ENCODE measurements around the gene INSM2.

INSM2 gene, protein sequence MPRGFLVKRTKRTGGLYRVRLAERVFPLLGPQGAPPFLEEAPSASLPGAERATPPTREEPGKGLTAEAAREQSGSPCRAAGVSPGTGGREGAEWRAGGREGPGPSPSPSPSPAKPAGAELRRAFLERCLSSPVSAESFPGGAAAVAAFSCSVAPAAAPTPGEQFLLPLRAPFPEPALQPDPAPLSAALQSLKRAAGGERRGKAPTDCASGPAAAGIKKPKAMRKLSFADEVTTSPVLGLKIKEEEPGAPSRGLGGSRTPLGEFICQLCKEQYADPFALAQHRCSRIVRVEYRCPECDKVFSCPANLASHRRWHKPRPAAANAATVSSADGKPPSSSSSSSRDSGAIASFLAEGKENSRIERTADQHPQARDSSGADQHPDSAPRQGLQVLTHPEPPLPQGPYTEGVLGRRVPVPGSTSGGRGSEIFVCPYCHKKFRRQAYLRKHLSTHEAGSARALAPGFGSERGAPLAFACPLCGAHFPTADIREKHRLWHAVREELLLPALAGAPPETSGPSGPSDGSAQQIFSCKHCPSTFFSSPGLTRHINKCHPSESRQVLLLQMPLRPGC

DNA sequence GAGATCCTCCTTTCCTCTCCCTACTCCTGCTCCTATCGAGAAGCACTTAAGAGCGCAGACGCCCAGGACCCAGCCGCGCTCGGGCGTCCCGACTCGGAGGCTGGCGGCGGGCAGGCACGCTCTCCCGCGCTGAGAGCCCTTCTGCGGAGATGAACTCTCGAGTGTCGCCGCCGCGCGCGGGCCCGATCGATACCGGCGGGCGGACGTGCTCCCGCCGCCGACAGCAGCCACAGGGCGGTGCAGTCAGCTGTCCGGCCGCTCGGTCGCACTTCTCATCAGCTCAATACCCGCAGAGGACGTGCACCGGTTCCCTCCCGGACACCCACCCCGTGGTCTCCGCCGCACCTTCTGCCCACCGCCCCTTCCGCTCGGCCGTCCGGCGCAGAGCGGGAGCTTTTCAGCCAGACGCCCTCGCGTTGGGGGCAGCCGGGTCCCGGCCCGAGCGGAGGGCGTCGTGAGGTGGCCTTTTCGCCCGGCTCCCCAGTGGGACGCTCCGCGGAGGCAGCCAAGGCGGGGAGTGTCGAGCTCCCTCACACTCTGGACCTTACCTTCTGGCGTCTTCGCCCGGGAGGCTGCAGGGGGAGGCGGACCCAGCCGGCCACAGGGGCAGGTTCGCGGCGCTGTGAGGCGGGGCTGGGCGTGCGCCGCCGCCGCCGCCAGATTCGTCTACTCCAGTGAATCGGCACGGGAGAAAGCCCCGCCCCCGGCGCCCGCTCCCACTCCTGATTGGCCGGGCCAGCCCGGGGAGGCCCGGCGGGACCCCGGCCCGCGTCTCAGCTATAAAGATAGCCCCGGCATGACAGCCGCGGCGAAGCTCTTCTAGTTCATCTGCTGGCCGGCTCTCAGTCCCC, at the start of gene INSM2:
Gene INSM2 (plus strand): TSS at position 808 of the 851 bp plus-strand sequence. CDS start 89 bp downstream, outside the sequence.
- peak within 1 kb of the TSS; percentile 59 for H3K4me3 ChIP-seq (ENCODE audit: low read depth, low read length)

DNA sequence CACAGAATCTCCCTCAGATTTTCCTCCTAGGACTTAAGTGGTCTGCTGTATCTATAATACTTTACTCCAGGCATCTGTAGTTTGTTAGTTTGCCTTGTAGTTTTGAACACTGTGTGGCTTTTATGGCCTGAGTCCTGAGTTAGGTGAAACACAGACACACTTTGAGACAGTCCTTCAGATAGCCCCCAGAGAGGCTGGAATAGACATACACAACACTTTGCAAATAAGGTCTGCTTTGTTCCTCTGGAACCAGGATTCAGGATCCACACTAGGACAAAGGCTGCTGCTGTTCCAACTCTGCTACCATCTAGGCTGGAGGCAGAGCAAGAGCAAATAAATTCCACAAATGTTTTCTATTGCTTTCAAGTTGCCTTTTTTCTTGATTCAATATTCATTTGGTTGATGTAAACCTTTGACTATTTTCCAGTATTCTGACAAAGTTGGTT, 41.4 kb upstream of the INSM2 start:
- no peak overlapping the region for H3K4me3 ChIP-seq (ENCODE audit: low read depth, low read length)

DNA sequence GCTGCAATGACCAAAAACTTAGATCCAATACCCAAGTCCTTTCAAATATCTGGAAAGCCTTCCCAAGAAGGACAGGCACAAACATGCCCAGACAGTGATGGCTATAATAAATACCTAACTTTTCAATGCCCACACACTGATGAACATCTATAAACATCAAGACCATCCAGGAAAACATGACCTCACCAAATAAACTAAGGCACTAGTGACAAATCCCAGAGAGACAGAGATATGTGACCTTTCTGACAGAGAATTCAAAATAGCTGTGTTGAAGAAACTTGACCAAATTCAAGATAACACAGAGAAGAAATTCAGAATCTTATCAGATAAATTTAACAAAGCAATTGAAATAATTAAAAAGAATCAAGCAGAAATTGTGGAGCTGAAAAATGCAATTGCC, 38.7 kb upstream of the INSM2 start:
- no peak overlapping the region for H3K4me3 ChIP-seq (ENCODE audit: low read depth, low read length)

DNA sequence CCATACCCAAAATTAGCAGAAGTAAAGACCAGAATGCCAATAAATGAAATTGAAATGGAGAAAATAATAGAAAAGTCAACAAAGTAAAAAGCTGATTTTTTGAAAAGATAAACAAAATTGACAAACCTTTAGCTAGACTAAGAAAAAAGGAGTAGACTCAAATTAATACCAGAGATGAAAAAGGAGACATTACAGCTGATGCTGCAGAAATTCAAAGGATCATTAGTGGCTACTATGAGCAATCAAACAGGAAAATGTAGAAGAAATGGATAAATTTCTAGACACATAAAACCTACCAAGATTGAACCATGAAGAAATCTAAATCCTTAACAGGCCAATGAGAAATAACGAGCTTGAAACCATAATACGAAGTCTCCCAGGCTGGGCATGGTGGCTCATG, 34.8 kb upstream of the INSM2 start:
- no peak overlapping the region for H3K4me3 ChIP-seq (ENCODE audit: low read depth, low read length)

DNA sequence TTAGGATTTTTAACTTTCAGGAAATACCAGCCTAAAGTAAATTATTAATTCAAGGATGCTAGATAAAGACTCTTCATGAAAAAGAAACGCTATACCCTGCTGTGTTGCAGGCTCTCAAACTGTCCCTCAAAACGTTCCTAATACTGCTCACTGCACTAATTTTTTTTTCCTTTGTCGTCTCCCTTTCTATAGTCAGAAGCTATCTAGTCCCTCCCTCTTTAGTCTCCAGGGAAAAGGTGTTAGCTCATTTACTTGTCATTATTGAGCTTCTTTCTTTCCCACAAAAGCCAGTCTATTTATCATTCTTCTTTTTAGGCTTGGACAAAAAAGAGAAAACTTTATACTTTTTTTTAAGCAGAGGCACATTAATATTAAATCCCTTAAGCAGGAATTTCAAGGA, 30.3 kb upstream of the INSM2 start:
- H3K4me3 ChIP-seq (ENCODE audit: low read depth, low read length), result no peak overlapping the region

DNA sequence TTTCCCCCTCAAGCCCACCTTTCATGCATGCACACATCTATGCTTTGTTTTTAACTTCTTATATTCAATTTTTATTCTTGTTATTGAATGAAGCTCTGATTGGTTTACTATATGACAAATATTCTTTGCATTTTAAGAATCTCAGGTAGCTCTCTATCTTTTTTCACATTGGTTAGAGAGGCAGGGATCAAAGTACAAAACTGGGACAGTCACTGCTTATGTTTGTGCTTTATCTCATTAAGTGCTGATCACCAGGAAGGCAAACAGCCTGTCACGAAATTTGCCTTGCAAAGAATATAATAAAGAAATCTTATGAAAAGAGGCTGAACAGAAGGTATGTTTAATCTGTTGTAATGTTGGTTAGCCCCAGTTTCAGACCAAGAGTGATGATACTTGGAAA, 29.7 kb upstream of the INSM2 start:
- no peak overlapping the region for H3K4me3 ChIP-seq (ENCODE audit: low read depth, low read length)

DNA sequence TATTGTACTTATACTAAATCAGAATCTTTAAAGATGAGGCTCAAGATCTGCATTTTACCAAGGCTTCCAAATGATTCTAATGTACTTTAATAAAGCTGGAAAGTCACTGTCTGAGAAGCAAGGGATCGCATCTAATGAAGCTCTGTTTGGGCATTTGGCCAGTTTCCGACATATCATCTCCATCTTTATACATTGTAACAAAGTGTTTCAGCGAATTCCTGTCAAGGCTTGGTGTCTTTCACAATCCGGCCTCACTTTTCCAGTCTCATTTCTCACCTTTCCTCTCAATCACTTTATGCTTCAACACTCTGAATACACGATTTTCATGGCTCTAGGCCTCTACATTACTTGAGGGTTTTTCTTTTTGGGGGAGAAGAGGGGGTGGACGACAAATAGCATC, 27.5 kb upstream of the INSM2 start:
- no peak overlapping the region for H3K4me3 ChIP-seq (ENCODE audit: low read depth, low read length)

DNA sequence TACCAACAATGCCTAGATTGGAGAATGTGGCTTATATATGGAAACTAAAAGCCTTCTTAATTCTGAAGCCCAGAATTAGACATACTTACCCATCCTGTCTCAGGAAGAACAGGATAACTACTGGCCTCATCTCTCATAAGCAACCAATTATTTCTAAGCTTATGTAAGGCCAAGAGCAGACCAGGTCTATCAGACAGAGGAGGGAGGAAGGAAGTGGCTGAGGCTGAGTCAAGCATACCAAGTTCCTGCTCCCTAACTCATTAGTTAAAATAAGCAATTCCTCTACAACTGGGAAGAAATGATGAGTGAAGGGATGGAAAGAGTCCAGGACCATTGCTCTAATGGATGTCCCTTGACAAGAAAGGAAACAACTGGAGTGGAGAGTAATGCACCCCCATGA, 27.0 kb upstream of the INSM2 start:
- H3K4me3 ChIP-seq (ENCODE audit: low read depth, low read length), result no peak overlapping the region

DNA sequence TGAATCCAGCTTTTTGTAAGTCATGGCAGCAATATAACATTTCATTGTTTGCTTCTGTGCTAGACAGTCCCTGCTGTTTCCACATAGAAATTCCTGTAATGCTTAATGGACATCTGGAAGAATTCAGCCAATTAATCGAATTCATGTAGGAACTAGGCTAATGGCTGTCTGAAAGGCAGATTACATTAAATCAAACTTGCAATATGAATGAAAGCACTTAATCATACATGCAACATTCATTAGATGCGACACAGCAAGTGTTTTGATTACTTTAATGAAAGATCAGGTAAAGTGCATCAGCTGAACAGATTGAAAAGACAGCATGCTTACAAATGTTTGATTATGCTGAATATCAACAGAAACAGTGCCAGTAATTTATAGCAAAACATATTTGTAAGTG, 24.1 kb upstream of the INSM2 start:
- H3K4me3 ChIP-seq (ENCODE audit: low read depth, low read length), result no peak overlapping the region

DNA sequence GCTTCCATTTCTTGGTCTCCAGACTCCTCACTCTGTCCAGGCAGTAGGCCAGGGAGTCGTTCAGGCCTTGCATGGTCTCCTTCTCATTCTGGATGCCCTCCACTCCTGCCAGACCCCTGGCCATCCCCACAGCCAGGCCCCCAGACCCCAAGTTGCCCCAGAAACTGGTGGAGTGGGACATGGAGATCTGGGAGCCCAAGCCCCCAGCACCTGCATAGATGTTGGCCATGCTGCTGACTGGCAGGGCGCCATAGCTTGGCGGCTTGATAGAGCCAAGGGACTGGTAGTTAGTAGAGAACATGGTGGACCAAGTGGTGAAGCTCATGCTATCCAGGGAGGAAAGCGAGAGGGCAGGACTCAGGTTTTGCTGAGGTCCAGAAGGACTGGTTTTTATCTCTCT, 21.2 kb upstream of the INSM2 start:
- H3K4me3 ChIP-seq (ENCODE audit: low read depth, low read length), result no peak overlapping the region

DNA sequence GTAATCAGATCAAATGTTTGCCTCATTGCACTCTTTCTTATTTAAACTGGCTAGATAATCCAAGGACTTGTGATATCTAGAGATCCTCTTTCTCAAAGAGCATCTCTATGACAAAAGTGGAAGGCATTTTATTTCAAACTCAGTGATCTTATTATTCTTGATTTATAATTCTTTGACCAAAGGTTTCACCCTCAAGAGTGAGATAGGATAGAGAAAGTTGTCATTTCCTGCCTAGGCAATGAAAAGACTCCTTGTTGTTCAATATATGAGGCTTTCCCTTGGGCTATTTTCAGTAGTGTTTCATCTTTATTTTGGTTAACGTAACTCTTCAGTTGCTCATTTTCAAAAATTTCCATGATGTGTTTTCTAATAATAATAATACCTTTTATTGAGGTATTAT, 18.0 kb upstream of the INSM2 start:
- no peak overlapping the region for H3K4me3 ChIP-seq (ENCODE audit: low read depth, low read length)

DNA sequence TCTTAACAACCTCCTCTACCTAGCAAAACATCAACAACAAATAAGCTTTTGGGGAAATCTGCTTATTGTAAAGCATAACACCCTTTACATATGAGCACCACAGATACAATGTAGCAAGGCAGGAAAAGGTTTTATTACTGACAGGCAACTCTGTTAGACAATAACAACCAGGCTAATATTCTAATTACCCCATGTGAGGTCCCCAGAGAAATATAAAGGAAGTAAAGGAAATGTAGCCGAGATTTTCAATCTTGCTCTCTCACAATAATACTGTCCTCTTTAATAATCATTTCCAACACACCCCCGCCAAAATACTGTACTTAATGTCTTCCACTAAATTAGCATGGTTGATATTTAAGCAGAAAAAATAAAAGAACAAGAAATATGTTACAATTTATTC, 14.0 kb upstream of the INSM2 start:
- no peak overlapping the region for H3K4me3 ChIP-seq (ENCODE audit: low read depth, low read length)

DNA sequence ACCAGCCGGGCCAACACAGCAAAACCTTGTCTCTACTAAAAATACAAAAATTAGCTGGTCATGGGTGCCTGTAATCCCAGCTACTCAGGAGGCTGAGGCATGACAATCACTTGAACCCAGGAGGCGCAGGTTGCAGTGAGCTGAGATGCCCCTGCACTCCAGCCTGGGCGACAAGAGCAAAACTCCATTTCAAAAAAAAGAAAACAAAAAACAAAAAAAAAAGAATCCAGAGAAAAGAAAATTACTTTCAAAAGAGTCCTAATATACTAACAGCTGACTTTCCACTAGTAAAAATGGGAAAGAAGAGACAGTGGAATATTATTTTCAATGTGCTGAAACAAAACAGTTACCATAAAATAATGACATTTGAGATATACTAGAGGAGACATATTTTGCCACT, 8.3 kb upstream of the INSM2 start:
- H3K4me3 ChIP-seq (ENCODE audit: low read depth, low read length), result no peak overlapping the region

DNA sequence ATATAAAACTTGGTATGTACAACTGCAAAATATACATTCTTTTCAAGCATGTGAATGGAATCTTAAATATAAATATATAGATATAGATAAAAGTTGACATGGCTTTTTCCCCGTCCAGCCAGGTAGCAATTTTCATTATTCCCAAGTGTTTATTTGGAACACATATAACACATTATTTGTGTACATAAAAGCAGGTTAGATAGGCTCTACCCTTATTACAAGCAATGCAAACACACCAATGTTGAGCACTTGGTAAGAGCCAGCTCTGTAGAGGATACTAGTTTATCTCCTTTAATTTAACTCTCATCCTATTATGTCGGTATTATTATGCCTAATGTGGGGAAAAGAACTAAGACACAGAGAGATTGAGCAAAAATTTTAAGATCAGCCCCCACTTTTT, 7.0 kb upstream of the INSM2 start:
- no peak overlapping the region for H3K4me3 ChIP-seq (ENCODE audit: low read depth, low read length)

DNA sequence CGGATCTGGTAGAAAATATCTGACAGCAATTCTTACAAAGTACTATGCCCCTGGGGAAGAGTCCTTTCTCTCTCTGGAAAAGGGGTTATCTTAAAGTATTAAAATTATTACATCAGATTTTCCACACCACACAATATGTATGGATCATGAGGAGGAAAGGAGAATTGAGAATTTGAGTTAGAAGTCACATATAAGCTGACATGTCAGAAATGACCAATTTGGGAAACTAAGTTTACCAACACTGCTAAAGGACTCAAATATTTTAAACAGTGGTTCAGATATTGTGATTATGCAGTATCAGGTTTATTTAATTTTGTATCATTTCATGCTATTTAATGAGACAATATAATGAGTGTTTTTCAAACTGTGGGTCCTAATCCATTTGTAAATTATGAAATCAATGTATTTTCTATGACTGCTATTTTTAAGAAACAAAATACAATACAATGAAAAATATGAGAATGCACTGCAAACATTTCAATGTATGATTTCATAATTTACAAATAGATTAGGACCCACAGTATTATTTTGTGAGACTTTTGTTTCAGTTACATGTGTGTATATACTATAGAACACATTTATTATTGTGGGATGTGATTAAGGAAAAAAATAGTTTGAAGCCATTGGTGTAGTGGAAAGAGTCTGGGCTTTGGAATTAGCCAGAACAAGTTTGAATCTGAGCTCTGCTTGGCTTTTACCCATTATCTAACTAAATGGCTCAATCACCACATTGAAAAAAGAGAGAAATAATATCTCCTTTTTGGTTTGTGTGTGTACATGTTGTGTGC, 1.8 kb upstream of the INSM2 start:
- no peak overlapping the region for H3K4me3 ChIP-seq (ENCODE audit: low read depth, low read length)

DNA sequence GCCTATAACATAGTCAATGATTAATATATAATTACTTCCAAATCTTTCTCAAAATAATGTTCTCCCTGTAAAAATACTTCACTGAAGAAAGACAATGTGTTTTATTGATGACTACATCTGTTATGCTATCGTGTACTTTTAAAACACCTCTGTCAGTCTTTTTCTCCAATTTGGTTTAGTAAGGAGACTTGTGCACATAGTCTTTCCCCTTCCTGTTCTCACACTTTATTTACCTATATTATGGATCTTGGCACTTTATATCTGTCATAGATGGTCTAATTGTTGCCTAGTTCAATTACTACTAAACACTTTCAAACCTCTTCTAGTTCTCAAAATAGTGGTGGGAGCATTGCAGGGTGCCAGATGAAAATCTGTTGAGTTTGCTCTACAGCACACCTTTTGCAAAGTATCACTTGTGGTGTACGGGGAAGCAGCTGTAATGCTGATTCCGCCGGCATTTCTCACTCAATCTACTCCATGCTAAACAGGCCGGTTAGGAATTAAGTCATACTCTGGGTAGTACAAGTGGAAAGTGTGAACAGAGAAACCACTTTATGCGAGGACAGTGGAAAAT, 1.1 kb upstream of the INSM2 start:
- H3K4me3 ChIP-seq (ENCODE audit: low read depth, low read length), result peak overlapping the region; percentile 59

DNA sequence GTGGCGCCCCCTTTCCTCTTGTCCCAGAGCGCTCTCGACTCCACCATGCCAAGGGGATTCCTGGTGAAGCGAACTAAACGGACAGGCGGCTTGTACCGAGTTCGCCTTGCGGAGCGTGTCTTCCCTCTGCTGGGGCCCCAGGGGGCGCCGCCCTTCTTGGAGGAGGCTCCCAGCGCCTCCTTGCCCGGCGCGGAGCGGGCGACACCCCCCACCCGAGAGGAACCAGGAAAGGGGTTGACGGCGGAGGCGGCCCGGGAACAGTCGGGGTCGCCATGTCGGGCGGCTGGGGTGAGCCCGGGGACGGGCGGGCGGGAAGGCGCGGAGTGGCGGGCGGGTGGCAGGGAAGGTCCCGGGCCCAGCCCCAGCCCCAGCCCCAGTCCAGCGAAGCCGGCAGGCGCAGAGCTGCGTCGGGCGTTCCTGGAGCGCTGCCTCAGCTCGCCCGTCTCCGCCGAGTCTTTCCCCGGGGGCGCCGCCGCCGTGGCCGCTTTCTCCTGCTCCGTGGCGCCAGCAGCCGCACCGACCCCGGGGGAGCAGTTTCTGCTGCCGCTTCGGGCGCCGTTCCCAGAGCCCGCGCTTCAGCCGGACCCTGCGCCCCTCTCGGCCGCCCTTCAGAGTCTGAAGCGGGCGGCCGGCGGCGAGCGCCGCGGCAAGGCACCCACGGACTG, 376 bp downstream of the INSM2 start:
- H3K4me3 ChIP-seq (ENCODE audit: low read depth, low read length), result peak overlapping the region; percentile 59

DNA sequence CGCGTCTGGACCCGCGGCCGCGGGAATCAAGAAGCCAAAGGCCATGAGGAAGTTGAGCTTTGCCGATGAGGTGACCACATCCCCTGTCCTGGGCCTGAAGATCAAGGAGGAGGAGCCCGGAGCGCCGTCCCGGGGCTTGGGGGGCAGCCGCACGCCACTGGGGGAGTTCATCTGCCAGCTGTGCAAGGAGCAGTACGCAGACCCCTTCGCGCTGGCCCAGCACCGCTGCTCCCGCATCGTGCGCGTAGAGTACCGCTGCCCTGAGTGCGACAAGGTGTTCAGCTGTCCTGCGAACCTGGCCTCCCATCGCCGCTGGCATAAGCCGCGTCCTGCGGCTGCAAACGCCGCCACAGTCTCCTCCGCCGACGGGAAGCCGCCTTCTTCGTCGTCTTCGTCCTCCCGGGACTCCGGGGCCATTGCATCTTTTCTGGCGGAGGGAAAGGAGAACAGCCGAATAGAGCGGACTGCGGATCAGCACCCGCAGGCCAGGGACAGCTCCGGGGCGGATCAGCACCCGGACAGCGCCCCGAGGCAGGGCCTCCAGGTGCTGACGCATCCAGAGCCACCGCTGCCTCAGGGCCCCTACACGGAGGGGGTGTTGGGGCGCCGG, 1.0 kb downstream of the INSM2 start:
- peak overlapping the region; percentile 60 for H3K4me3 ChIP-seq (ENCODE audit: low read depth, low read length)

DNA sequence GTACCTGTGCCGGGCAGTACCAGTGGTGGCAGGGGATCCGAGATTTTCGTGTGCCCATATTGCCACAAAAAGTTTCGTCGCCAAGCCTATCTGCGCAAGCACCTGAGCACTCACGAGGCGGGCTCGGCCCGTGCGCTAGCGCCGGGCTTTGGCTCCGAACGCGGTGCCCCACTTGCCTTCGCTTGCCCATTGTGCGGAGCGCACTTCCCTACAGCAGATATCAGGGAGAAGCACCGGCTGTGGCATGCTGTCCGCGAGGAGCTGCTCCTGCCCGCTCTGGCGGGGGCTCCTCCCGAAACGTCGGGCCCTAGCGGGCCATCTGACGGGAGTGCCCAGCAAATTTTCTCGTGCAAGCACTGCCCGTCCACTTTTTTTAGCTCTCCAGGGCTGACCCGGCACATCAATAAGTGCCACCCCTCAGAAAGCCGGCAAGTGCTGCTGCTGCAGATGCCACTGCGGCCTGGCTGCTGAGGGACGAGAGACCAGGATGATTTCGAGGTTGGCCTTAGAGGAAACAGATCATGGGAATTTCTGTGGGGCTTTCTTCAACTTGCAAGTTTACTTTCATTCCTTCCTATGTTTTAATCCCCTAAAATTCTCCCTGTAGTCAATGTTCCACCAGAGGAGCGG, 1.6 kb downstream of the INSM2 start:
- peak overlapping the region; percentile 60 for H3K4me3 ChIP-seq (ENCODE audit: low read depth, low read length)
